Measurements from ENCODE around the gene SCAF8. TPM values are rescaled to one million over a fixed set of nuclear protein-coding genes. Genes with fewer than 3 reads are reported as not detected.

Gene SCAF8
- total and polyA plus RNA-seq, 9 of the 15 experiments (the other 6 are each of a cell fraction or from before 2014, with no cell fraction given): 10.5 to 46.6 (median 23.2) TPM

DNA sequence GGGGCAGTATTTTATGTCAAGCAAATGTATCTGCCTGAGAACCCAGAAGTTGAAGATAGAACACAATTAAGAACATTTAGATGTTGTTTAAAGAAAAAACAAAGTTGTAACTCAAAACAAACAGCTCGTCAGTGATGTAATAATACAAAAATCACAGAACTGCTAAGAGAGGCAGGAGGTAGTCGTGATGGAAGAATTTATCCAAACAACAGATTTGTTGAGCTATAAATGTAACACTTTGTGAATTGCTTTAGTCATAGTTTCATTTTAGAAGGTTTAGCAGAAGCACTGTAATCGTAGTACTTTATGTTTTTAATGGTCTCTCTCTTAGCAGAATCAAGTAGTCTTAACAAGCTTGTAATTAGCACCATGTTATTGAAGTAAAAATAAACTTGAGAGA lies 73.6 kb downstream of the SCAF8 start:
- CTCF ChIA-PET (ENCODE audit: low intra/inter-chr PET ratio): interaction anchor here (3.3 kb wide), 1 partner anchor 131 kb away, joined by 59 read pairs; no protein-coding TSS in a partner anchor
- intact Hi-C loops (cut with micrococcal nuclease): loop anchor here (10.0 kb wide), 1 partner anchor 652 kb away; no protein-coding TSS in a partner anchor
- TF ChIP-seq RNF2 (IDR thresholded peaks at IDR 0.05): no peak
- TF ChIP-seq, protein P1, sequence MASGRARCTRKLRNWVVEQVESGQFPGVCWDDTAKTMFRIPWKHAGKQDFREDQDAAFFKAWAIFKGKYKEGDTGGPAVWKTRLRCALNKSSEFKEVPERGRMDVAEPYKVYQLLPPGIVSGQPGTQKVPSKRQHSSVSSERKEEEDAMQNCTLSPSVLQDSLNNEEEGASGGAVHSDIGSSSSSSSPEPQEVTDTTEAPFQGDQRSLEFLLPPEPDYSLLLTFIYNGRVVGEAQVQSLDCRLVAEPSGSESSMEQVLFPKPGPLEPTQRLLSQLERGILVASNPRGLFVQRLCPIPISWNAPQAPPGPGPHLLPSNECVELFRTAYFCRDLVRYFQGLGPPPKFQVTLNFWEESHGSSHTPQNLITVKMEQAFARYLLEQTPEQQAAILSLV (tag; IDR thresholded peaks at IDR 0.05): no peak
- no peak for TF ChIP-seq HDAC3 (IDR thresholded peaks at IDR 0.05; ENCODE audit: borderline replicate concordance, partially characterized antibody)
- TF ChIP-seq, protein P2, sequence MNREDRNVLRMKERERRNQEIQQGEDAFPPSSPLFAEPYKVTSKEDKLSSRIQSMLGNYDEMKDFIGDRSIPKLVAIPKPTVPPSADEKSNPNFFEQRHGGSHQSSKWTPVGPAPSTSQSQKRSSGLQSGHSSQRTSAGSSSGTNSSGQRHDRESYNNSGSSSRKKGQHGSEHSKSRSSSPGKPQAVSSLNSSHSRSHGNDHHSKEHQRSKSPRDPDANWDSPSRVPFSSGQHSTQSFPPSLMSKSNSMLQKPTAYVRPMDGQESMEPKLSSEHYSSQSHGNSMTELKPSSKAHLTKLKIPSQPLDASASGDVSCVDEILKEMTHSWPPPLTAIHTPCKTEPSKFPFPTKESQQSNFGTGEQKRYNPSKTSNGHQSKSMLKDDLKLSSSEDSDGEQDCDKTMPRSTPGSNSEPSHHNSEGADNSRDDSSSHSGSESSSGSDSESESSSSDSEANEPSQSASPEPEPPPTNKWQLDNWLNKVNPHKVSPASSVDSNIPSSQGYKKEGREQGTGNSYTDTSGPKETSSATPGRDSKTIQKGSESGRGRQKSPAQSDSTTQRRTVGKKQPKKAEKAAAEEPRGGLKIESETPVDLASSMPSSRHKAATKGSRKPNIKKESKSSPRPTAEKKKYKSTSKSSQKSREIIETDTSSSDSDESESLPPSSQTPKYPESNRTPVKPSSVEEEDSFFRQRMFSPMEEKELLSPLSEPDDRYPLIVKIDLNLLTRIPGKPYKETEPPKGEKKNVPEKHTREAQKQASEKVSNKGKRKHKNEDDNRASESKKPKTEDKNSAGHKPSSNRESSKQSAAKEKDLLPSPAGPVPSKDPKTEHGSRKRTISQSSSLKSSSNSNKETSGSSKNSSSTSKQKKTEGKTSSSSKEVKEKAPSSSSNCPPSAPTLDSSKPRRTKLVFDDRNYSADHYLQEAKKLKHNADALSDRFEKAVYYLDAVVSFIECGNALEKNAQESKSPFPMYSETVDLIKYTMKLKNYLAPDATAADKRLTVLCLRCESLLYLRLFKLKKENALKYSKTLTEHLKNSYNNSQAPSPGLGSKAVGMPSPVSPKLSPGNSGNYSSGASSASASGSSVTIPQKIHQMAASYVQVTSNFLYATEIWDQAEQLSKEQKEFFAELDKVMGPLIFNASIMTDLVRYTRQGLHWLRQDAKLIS (CRISPR knock-in tag; IDR thresholded peaks at IDR 0.05): no peak
- TF ChIP-seq, protein P3, sequence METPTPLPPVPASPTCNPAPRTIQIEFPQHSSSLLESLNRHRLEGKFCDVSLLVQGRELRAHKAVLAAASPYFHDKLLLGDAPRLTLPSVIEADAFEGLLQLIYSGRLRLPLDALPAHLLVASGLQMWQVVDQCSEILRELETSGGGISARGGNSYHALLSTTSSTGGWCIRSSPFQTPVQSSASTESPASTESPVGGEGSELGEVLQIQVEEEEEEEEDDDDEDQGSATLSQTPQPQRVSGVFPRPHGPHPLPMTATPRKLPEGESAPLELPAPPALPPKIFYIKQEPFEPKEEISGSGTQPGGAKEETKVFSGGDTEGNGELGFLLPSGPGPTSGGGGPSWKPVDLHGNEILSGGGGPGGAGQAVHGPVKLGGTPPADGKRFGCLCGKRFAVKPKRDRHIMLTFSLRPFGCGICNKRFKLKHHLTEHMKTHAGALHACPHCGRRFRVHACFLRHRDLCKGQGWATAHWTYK (CRISPR knock-in tag; IDR thresholded peaks at IDR 0.05): no peak
- TF ChIP-seq, protein P4, sequence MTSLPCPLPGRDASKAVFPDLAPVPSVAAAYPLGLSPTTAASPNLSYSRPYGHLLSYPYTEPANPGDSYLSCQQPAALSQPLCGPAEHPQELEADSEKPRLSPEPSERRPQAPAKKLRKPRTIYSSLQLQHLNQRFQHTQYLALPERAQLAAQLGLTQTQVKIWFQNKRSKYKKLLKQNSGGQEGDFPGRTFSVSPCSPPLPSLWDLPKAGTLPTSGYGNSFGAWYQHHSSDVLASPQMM (CRISPR knock-in tag; IDR thresholded peaks at IDR 0.05): no peak
- TF ChIP-seq ZNF778 (CRISPR knock-in tag; IDR thresholded peaks at IDR 0.05): no peak
- no peak for TF ChIP-seq SAFB (IDR thresholded peaks at IDR 0.05; ENCODE audit: borderline replicate concordance, low read depth, low read length)
- TF ChIP-seq, protein P5, sequence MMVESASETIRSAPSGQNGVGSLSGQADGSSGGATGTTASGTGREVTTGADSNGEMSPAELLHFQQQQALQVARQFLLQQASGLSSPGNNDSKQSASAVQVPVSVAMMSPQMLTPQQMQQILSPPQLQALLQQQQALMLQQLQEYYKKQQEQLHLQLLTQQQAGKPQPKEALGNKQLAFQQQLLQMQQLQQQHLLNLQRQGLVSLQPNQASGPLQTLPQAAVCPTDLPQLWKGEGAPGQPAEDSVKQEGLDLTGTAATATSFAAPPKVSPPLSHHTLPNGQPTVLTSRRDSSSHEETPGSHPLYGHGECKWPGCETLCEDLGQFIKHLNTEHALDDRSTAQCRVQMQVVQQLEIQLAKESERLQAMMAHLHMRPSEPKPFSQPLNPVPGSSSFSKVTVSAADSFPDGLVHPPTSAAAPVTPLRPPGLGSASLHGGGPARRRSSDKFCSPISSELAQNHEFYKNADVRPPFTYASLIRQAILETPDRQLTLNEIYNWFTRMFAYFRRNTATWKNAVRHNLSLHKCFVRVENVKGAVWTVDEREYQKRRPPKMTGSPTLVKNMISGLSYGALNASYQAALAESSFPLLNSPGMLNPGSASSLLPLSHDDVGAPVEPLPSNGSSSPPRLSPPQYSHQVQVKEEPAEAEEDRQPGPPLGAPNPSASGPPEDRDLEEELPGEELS (CRISPR knock-in tag; IDR thresholded peaks at IDR 0.05; ENCODE audit: borderline replicate concordance): no peak
- no peak for TF ChIP-seq MYBL2 (IDR thresholded peaks at IDR 0.05; ENCODE audit: low read depth)
- no peak for TF ChIP-seq MYBL2 (CRISPR knock-in tag; IDR thresholded peaks at IDR 0.05; ENCODE audit: borderline replicate concordance)
- no peak for DNase-seq (ENCODE audit: extremely low read depth in 1 of 4, low spot score in 3 of 4)
- no TSS peak for BruUV-seq (replicated peaks)
- Histone ChIP-seq H3K9me1 (ENCODE audit: control insufficient read depth, insufficient read depth, low read length) (no peaks in the 10 kb centered on the region), H3K4me1 (replicated peaks in 1 of 2; ENCODE audit: control insufficient read depth in 2 of 2, insufficient read depth in 2 of 2, low read length in 2 of 2) (no peaks in the 10 kb centered on the region), H3K9ac (ENCODE audit: insufficient read depth in 1 of 2, low read depth in 2 of 2, low read length in 2 of 2) (no peak overlapping the region), H4K20me1 (replicated peaks; ENCODE audit: control insufficient read depth, insufficient read depth, low read length) (no peaks in the 10 kb centered on the region), H3K36me3 (ENCODE audit: control insufficient read depth, insufficient read depth, low read length) (peaks cover 87% of the 10 kb centered on the region), H2AFZ (ENCODE audit: low read depth, low read length) (no peak overlapping the region), H3K79me2 (ENCODE audit: control insufficient read depth, insufficient read depth, low read length) (no peaks in the 10 kb centered on the region), H3K9me3 (replicated peaks; ENCODE audit: control insufficient read depth, insufficient read depth, low read depth, low read length) (no peaks in the 10 kb centered on the region), H3K4me2 (ENCODE audit: insufficient read depth, low read length) (no peak overlapping the region), H3K27ac (ENCODE audit: extremely low read depth, low read depth, low read length) (no peak overlapping the region), H3K27me3 (ENCODE audit: control insufficient read depth in 2 of 2, insufficient read depth in 2 of 2, low read length in 2 of 2) (no peaks in the 10 kb centered on the region), H3K4me3 (no peak overlapping the region)
- FAIRE-seq: no peak
- 80% methylated on average over 3 of the region's 3 CpGs for WGBS (ENCODE audit: insufficient coverage, low coverage, missing lambda C conversion rate)
- POLR2A ChIA-PET: interaction anchor here (1.0 to 2.4 kb wide), 2 partner anchors 10 to 26 kb away, joined by 3 to 8 read pairs; no protein-coding TSS in a partner anchor
- in situ Hi-C loops (cut with MboI): loop anchor here (25.0 kb wide), 1 partner anchor 645 kb away; no protein-coding TSS in a partner anchor
- no peak for ATAC-seq

Measured in K562 (cell line).